ENCODE results near the gene CCDC50.

Gene CCDC50

DNA sequence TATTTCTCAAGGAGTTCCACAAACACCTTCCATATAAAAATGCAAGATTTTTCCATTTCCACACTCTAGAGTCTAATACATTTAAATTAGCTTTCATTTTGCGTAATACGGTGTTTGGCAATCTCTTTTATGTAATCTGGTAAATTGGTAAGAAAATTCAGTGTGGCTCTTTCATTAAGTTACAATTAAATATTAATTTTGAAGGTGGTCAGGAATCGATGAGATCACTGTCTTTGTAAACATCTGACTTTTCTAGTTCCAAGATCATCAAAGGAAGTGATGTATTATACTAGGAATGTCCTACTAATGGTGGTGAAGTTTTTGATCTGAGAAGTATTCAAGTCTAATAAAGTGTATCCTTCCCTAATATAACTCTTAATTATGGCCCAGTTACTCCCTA, 2.2 kb downstream of the CCDC50 start:
- ATAC-seq (ENCODE audit: insufficient read depth, low read depth) (no peak), DNase-seq (no peak)
- Histone ChIP-seq H3K27me3 (ENCODE audit: insufficient read depth, low read length, poor library complexity) (no peaks in the 10 kb centered on the region), H3K4me2 (ENCODE audit: insufficient read depth, low read length) (no peak overlapping the region), H3K79me2 (ENCODE audit: insufficient read depth, low read length) (no peaks in the 10 kb centered on the region), H3K27ac (ENCODE audit: low read length) (no peak overlapping the region), H3K9me3 (ENCODE audit: insufficient read depth, low read length, severe bottlenecking) (no peaks in the 10 kb centered on the region), H2AFZ (ENCODE audit: low read depth, low read length) (no peak overlapping the region), H3K36me3 (ENCODE audit: insufficient read depth, low read length) (no peaks in the 10 kb centered on the region), H3K4me1 (ENCODE audit: insufficient read depth, low read length) (no peaks in the 10 kb centered on the region), H3K9ac (ENCODE audit: low read depth, low read length) (no peak overlapping the region), H4K20me1 (ENCODE audit: insufficient read depth, low read length) (no peaks in the 10 kb centered on the region), H3K4me3 (ENCODE audit: low read depth in 1 of 2, low read length in 2 of 2) (no peak overlapping the region)
- TF ChIP-seq EZH2 (IDR thresholded peaks at IDR 0.05; ENCODE audit: borderline replicate concordance, low read depth, low read length, severe bottlenecking): no peak
- TF ChIP-seq, protein P1, sequence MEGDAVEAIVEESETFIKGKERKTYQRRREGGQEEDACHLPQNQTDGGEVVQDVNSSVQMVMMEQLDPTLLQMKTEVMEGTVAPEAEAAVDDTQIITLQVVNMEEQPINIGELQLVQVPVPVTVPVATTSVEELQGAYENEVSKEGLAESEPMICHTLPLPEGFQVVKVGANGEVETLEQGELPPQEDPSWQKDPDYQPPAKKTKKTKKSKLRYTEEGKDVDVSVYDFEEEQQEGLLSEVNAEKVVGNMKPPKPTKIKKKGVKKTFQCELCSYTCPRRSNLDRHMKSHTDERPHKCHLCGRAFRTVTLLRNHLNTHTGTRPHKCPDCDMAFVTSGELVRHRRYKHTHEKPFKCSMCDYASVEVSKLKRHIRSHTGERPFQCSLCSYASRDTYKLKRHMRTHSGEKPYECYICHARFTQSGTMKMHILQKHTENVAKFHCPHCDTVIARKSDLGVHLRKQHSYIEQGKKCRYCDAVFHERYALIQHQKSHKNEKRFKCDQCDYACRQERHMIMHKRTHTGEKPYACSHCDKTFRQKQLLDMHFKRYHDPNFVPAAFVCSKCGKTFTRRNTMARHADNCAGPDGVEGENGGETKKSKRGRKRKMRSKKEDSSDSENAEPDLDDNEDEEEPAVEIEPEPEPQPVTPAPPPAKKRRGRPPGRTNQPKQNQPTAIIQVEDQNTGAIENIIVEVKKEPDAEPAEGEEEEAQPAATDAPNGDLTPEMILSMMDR (IDR thresholded peaks at IDR 0.05; ENCODE audit: borderline replicate concordance, extremely low read depth, low read length, poor library complexity, severe bottlenecking): no peak

GRCh38 chr3:191333298-191333880, 4.2 kb downstream of the CCDC50 start:
- ATAC-seq (ENCODE audit: insufficient read depth, low read depth): no peak
- no peak for TF ChIP-seq EZH2 (IDR thresholded peaks at IDR 0.05; ENCODE audit: borderline replicate concordance, low read depth, low read length, severe bottlenecking)
- TF ChIP-seq, protein P1 (IDR thresholded peaks at IDR 0.05; ENCODE audit: borderline replicate concordance, extremely low read depth, low read length, poor library complexity, severe bottlenecking): no peak

GRCh38 chr3:191334346-191334893, 5.2 kb downstream of the CCDC50 start:
- no peaks in the 10 kb centered on the region for H4K20me1 ChIP-seq (ENCODE audit: insufficient read depth, low read length)
- DNase-seq (no peak), ATAC-seq (ENCODE audit: insufficient read depth, low read depth) (no peak)
- TF ChIP-seq, protein P1 (IDR thresholded peaks at IDR 0.05; ENCODE audit: borderline replicate concordance, extremely low read depth, low read length, poor library complexity, severe bottlenecking): no peak
- TF ChIP-seq EZH2 (IDR thresholded peaks at IDR 0.05; ENCODE audit: borderline replicate concordance, low read depth, low read length, severe bottlenecking): no peak
- H3K27me3 ChIP-seq (ENCODE audit: insufficient read depth, low read length, poor library complexity): no peaks in the 10 kb centered on the region
- no peak overlapping the region for H3K27ac ChIP-seq (ENCODE audit: low read length)
- H3K9ac ChIP-seq (ENCODE audit: low read depth, low read length): no peak overlapping the region
- H3K9me3 ChIP-seq (ENCODE audit: insufficient read depth, low read length, severe bottlenecking): no peaks in the 10 kb centered on the region
- no peak overlapping the region for H2AFZ ChIP-seq (ENCODE audit: low read depth, low read length)
- H3K4me2 ChIP-seq (ENCODE audit: insufficient read depth, low read length): no peak overlapping the region
- H3K36me3 ChIP-seq (ENCODE audit: insufficient read depth, low read length): no peaks in the 10 kb centered on the region
- H3K4me1 ChIP-seq (ENCODE audit: insufficient read depth, low read length): no peaks in the 10 kb centered on the region
- H3K4me3 ChIP-seq (ENCODE audit: low read depth in 1 of 2, low read length in 2 of 2): no peak overlapping the region
- no peaks in the 10 kb centered on the region for H3K79me2 ChIP-seq (ENCODE audit: insufficient read depth, low read length)

More at GRCh38 chr3:191333298-191333880, 4.2 kb downstream of the CCDC50 start:
- H3K4me2 ChIP-seq (ENCODE audit: insufficient read depth, low read length): no peak overlapping the region
- no peaks in the 10 kb centered on the region for H3K9me3 ChIP-seq (ENCODE audit: insufficient read depth, low read length, severe bottlenecking)
- H3K27me3 ChIP-seq (ENCODE audit: insufficient read depth, low read length, poor library complexity): no peaks in the 10 kb centered on the region
- no peak overlapping the region for H3K4me3 ChIP-seq (ENCODE audit: low read depth in 1 of 2, low read length in 2 of 2)
- DNase-seq: no peak
- no peak overlapping the region for H3K27ac ChIP-seq (ENCODE audit: low read length)
- no peaks in the 10 kb centered on the region for H3K36me3 ChIP-seq (ENCODE audit: insufficient read depth, low read length)
- H4K20me1 ChIP-seq (ENCODE audit: insufficient read depth, low read length): no peaks in the 10 kb centered on the region
- H3K9ac ChIP-seq (ENCODE audit: low read depth, low read length): no peak overlapping the region
- H3K4me1 ChIP-seq (ENCODE audit: insufficient read depth, low read length): no peaks in the 10 kb centered on the region
- no peak overlapping the region for H2AFZ ChIP-seq (ENCODE audit: low read depth, low read length)
- no peaks in the 10 kb centered on the region for H3K79me2 ChIP-seq (ENCODE audit: insufficient read depth, low read length)
